C4-2B (cell line): Measurements from ENCODE around the gene RBM43.

Source experiments
- ZFX ChIP-seq: fragments of 450-650 bp; IDR thresholded peaks from 2 replicates; pipeline ENCODE4 v1.6.1; 2017
- TF ChIP-seq, protein P1 (sequence below): fragments of 450-650 bp; conservative IDR thresholded peaks from 2 replicates; pipeline ENCODE4 v1.5.1; 2017; ENCODE audit warnings: mild to moderate bottlenecking

DNA sequence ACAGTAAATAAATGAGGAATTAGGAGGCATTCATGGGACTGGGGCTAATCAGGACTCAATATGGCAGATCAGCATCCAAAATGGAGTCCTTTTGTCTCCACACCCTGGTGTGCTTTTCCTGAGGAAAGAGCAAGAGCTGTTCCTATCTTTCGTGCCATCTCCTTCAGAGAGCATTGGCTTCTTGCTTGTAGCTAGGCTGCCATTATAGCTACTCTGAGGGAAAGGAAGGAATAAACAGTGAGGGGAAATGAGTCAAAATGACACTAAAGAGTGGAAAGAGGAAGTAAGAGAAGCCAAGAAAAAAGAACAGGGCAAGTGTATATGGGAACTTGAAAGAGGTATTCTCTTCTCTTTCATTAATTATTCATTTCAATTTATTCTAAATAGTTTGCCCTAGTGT lies 36.2 kb upstream of the RBM43 start:
- TF ChIP-seq, protein P1, sequence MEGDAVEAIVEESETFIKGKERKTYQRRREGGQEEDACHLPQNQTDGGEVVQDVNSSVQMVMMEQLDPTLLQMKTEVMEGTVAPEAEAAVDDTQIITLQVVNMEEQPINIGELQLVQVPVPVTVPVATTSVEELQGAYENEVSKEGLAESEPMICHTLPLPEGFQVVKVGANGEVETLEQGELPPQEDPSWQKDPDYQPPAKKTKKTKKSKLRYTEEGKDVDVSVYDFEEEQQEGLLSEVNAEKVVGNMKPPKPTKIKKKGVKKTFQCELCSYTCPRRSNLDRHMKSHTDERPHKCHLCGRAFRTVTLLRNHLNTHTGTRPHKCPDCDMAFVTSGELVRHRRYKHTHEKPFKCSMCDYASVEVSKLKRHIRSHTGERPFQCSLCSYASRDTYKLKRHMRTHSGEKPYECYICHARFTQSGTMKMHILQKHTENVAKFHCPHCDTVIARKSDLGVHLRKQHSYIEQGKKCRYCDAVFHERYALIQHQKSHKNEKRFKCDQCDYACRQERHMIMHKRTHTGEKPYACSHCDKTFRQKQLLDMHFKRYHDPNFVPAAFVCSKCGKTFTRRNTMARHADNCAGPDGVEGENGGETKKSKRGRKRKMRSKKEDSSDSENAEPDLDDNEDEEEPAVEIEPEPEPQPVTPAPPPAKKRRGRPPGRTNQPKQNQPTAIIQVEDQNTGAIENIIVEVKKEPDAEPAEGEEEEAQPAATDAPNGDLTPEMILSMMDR: no peak
- no peak for TF ChIP-seq ZFX
